ENCODE measurements around the gene RNF19B. TPM values are rescaled to one million over a fixed set of nuclear protein-coding genes. Genes with fewer than 3 reads are reported as not detected.

RNF19B gene
- total RNA-seq, 2 donors from 2014 or later: 7.5 to 19.8 TPM

DNA sequence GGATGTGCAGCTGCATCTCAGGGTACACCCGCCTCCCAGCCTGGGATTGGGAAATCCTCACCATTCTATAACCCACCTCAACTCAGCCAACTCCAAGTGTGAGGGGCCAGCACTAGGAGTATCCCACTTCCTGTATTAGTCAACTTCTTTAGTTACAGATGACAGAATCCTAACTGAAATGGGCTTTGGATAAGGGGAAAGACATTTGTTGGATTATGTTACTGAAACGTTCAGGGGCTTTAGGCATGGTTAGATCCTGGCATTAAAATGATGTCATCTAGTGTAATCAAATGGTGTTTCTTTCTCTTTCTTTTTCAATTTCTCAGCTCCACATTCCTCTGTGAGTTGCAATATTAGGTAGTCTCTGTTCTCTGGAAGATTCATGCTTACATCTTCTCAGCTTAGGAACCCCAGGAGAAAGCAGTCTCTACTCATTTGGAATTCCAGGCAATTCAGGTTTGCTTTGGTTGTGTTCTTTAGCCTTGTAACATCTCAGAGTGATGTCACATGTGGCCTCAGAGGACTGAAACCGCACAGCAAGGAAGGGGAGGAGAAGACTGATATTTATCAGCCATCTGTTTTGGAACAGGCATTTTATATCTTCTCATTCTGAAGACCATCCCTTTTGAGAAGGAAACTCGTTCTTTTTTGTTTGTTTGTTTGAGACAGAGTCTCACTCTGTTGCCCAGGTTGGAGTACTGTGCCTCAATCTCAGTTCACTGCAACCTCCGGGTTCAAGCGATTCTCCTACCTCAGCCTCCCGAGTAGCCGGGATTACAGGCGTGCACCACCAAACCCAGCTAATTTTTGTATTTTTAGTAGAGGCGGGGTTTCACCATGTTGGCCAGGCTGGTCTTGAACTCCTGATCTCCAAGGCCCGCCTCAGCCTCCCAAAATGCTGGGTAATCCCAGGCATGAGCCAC is 44.5 kb downstream of the RNF19B start:
- intact Hi-C loops (cut with DNase I): no loop called here
- ATAC-seq (no peak), DNase-seq (no peak)
- TF ChIP-seq, protein P1, sequence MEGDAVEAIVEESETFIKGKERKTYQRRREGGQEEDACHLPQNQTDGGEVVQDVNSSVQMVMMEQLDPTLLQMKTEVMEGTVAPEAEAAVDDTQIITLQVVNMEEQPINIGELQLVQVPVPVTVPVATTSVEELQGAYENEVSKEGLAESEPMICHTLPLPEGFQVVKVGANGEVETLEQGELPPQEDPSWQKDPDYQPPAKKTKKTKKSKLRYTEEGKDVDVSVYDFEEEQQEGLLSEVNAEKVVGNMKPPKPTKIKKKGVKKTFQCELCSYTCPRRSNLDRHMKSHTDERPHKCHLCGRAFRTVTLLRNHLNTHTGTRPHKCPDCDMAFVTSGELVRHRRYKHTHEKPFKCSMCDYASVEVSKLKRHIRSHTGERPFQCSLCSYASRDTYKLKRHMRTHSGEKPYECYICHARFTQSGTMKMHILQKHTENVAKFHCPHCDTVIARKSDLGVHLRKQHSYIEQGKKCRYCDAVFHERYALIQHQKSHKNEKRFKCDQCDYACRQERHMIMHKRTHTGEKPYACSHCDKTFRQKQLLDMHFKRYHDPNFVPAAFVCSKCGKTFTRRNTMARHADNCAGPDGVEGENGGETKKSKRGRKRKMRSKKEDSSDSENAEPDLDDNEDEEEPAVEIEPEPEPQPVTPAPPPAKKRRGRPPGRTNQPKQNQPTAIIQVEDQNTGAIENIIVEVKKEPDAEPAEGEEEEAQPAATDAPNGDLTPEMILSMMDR (IDR thresholded peaks at IDR 0.05): no peak
- no peak for TF ChIP-seq POLR2A (IDR thresholded peaks at IDR 0.05)
- Histone ChIP-seq H3K9me3 (no peaks in the 10 kb centered on the region), H3K27me3 (no peaks in the 10 kb centered on the region), H3K4me3 (no peak overlapping the region), H3K27ac (no peak overlapping the region), H3K4me1 (no peaks in the 10 kb centered on the region), H3K36me3 (replicated peaks in 1 of 2; ENCODE audit: insufficient read depth in 1 of 2, low read depth in 2 of 2) (no peaks in the 10 kb centered on the region)
- WGBS, 2 donors: 77 to 88% methylated on average over 10 to 11 of the region's 11 CpGs

DNA sequence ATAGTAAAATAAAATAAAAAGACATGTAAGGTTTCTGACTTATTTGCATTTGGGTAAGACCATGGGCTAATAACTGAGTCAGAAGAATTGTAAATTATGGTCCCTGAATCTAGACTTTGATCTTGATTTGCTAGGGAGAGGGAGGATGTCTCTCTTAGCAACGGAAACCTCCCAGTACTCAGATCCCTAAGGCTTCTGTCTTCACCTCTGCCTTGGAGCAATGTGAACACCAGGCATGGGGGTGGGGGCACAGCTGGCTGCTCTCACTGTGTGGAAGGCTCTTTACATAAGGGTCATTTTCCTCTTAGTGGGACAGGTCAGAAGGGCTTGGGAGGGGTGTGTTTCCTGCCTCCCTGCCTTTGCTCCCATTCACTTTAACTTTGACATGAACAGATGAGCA is 46.4 kb downstream of the RNF19B start:
- WGBS, 2 donors: 63 to 64% methylated on average over 1 of the region's 1 CpG
- Histone ChIP-seq H3K36me3 (replicated peaks in 1 of 2; ENCODE audit: insufficient read depth in 1 of 2, low read depth in 2 of 2) (no peaks in the 10 kb centered on the region), H3K9me3 (no peaks in the 10 kb centered on the region), H3K4me3 (no peak overlapping the region), H3K4me1 (no peaks in the 10 kb centered on the region), H3K27ac (no peak overlapping the region), H3K27me3 (no peaks in the 10 kb centered on the region)
- DNase-seq (no peak), ATAC-seq (no peak)
- intact Hi-C loops (cut with DNase I): no loop called here
- no peak for TF ChIP-seq POLR2A (IDR thresholded peaks at IDR 0.05)
- TF ChIP-seq, protein P1 (IDR thresholded peaks at IDR 0.05): no peak

DNA sequence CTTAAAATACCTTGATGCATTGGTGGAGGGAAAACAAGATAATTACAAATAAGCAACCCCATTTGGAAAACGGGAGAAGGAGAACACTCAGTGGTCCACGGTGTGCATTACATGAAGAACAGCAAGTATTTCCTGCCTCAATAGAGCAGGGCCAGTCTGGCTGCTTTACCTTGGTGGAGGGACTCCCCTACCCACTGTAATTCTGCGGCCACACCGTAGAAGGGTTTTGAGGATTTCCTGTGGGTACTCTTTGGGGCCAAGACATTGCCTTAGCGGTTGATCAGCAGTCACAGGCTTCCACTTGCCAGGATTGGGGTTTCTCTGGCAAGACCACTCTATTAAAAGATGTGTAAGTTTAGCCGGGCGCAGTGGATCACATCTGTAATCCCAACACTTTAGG is 47.1 kb downstream of the RNF19B start:
- intact Hi-C loops (cut with DNase I): no loop called here
- 57 to 75% methylated on average over 6 to 7 of the region's 7 CpGs for WGBS, 2 donors
- Histone ChIP-seq H3K9me3 (no peaks in the 10 kb centered on the region), H3K27me3 (no peaks in the 10 kb centered on the region), H3K4me1 (no peaks in the 10 kb centered on the region), H3K36me3 (replicated peaks in 1 of 2; ENCODE audit: insufficient read depth in 1 of 2, low read depth in 2 of 2) (no peaks in the 10 kb centered on the region), H3K27ac (no peak overlapping the region), H3K4me3 (no peak overlapping the region)
- ATAC-seq (no peak), DNase-seq (no peak)
- TF ChIP-seq, protein P1 (IDR thresholded peaks at IDR 0.05): no peak
- TF ChIP-seq POLR2A (IDR thresholded peaks at IDR 0.05): no peak

DNA sequence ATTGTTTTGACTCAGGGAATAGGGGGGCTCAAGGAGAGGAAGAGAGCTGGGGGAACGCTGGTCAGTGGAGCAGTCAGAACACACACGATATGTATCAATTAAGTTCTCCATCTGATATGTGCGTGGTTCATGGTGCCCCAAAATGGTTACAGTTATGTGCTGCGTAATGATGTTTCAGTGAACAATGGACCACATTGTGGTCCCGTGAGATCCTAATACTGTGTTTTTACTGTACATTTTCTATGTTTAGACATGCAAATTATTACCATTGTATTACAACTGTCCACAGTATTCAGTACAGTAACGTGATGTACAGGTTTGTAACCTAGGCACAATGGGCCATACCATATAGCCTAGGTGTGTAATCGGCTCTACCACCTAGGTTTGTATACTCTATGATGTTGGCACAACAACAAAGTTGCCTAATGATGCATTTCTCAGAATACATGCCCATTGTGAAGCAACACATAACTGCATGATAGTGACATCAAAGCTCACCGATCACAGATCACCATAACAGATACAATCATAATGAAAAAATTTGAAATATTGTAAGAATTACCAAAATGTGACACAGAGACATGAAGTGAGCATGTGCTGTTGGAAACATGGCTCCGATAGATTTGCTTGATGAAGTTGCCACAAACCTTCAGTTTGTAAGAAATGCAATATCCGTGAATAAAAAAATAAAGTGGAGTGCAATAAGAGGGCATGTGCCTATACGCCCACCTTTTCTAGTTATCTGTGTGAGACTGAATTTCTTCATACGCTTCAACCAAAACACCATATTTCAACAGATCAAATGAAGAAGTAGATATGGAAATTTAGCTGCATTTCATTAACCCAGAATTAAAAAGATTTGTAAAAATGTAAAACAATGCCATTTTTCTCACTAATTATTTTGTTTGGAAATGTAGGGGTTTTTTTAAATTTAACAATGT is 48.6 kb downstream of the RNF19B start:
- H3K9me3 ChIP-seq: no peaks in the 10 kb centered on the region
- intact Hi-C loops (cut with DNase I): no loop called here
- TF ChIP-seq, protein P1 (IDR thresholded peaks at IDR 0.05): no peak
- TF ChIP-seq POLR2A (IDR thresholded peaks at IDR 0.05): no peak
- no peak for DNase-seq
- WGBS, 2 donors: 86 to 90% methylated on average over 12 of the region's 12 CpGs
- no peak overlapping the region for H3K4me3 ChIP-seq
- no peaks in the 10 kb centered on the region for H3K4me1 ChIP-seq
- no peaks in the 10 kb centered on the region for H3K27me3 ChIP-seq
- no peak for ATAC-seq
- no peaks in the 10 kb centered on the region for H3K36me3 ChIP-seq (replicated peaks in 1 of 2; ENCODE audit: insufficient read depth in 1 of 2, low read depth in 2 of 2)
- no peak overlapping the region for H3K27ac ChIP-seq

All from body of pancreas (tissue), 4 donors.